PC-3 (cell line): ENCODE measurements around the gene C14orf119. TPM values are rescaled to one million over a fixed set of nuclear protein-coding genes. Genes with fewer than 3 reads are reported as not detected.

ENCODE experiments used
- ATAC-seq: fragments of 200-7000 bp; cut with Tn5 transposase; 2 replicates; pipeline ENCODE4 v1.9.1; 2020; ENCODE audit warnings: mild to moderate bottlenecking, moderate library complexity
- BruUV-seq: library from RNA; stranded (reverse); fragments of 400-500 nt; replicated peaks from 2 replicates; lab custom pipeline; 2021; lab: Mats Ljungman, UMichigan
- CTCF ChIA-PET: fragments of 300-600 bp; sonication (Branson Sonifier 250); formaldehyde crosslinking; loops from one replicate; lab custom pipeline; 2022; ENCODE audit warnings: antibody characterized with exemption; lab: Charles Lee
- POLR2A ChIA-PET: fragments of 300-600 bp; sonication (Branson Sonifier 250); formaldehyde crosslinking; loops from one replicate; lab custom pipeline; 2022; ENCODE audit warnings: antibody characterized with exemption; ENCODE audit not compliant: unreplicated experiment; lab: Charles Lee
- DNase-seq: peaks from one replicate; pipeline ENCODE4 v3.0.0-alpha.2; 2015
- H2AFZ ChIP-seq: fragments of 300-600 bp; sonication (generic); 2 replicates; pipeline ENCODE4 v1.6.0; 2016; ENCODE audit warnings: antibody characterized with exemption, low read length
- H3F3A ChIP-seq: fragments of 300-600 bp; sonication (generic); one replicate; pipeline ENCODE4 v1.6.0; 2017; ENCODE audit warnings: antibody characterized with exemption, low read length, control low read depth, mild to moderate bottlenecking; ENCODE audit not compliant: unreplicated experiment
- H3K27ac ChIP-seq: fragments of 300-600 bp; sonication (generic); 2 replicates; pipeline ENCODE4 v1.5.1; 2016; ENCODE audit warnings: mild to moderate bottlenecking, low read length
- H3K27me3 ChIP-seq: fragments of 300-600 bp; sonication (generic); 2 replicates; pipeline ENCODE4 v1.6.1; 2016; ENCODE audit warnings: low read length, mixed read lengths
- H3K36me3 ChIP-seq: fragments of 300-600 bp; sonication (generic); 2 replicates; pipeline ENCODE4 v1.6.1; 2016; ENCODE audit warnings: low read depth, mixed run types, low read length, mixed read lengths
- H3K4me1 ChIP-seq: fragments of 300-600 bp; sonication (generic); 2 replicates; pipeline ENCODE4 v1.5.1; 2016; ENCODE audit warnings: low read length; ENCODE audit not compliant: insufficient read depth
- H3K4me2 ChIP-seq: fragments of 300-600 bp; sonication (generic); 2 replicates; pipeline ENCODE4 v1.6.0; 2016; ENCODE audit warnings: low read length
- H3K4me3 ChIP-seq: fragments of 300-600 bp; sonication (generic); 2 replicates; pipeline ENCODE4 v1.5.1; 2016; ENCODE audit warnings: mild to moderate bottlenecking, low read length, mixed read lengths
- H3K79me2 ChIP-seq: fragments of 300-600 bp; sonication (generic); 2 replicates; pipeline ENCODE4 v1.6.1; 2017; ENCODE audit warnings: low read length, mixed read lengths
- H3K9ac ChIP-seq: fragments of 300-600 bp; sonication (generic); 2 replicates; pipeline ENCODE4 v1.6.0; 2016; ENCODE audit warnings: mild to moderate bottlenecking, low read length
- H3K9me2 ChIP-seq: fragments of 300-600 bp; sonication (generic); replicated peaks from 2 replicates; pipeline ENCODE4 v1.6.1; 2016; ENCODE audit warnings: mixed run types, low read length, mixed read lengths
- H3K9me3 ChIP-seq: fragments of 300-600 bp; sonication (generic); 2 replicates; pipeline ENCODE4 v1.6.1; 2016; ENCODE audit warnings: low read length, mixed read lengths
- H4K20me1 ChIP-seq: fragments of 300-600 bp; sonication (generic); 2 replicates; pipeline ENCODE4 v1.6.1; 2016; ENCODE audit warnings: low read length, mixed read lengths
- CTCF ChIP-seq: fragments of 300-600 bp; sonication (generic); conservative IDR thresholded peaks from 2 replicates; pipeline ENCODE4 v1.5.1; 2017; ENCODE audit warnings: antibody characterized with exemption, low read depth, mild to moderate bottlenecking, low read length
- EZH2 ChIP-seq: fragments of 300-600 bp; sonication (generic); IDR thresholded peaks from one replicate; pipeline ENCODE4 v1.6.1; 2017; ENCODE audit warnings: antibody characterized with exemption, mild to moderate bottlenecking, low read length; ENCODE audit not compliant: unreplicated experiment
- EZH2phosphoT487 ChIP-seq: fragments of 300-600 bp; sonication (generic); IDR thresholded peaks from 2 replicates; pipeline ENCODE4 v1.6.1; 2018; ENCODE audit warnings: mild to moderate bottlenecking, antibody characterized with exemption, low read length, borderline replicate concordance
- intact Hi-C: fragments of 100-400 bp; cut with micrococcal nuclease; formaldehyde crosslinking; loops from 2 replicates; pipeline ENCODE4 v1.9.0; 2023
- total RNA-seq: library from RNA; depleted of rRNA; stranded (reverse); fragments of >200 nt; gene quantifications from 2 replicates; pipeline ENCODE4 v1.2.3, GENCODE V29; 2014

Gene C14orf119
- total RNA-seq, 1 experiment from 2014 or later = 49.6 TPM

- ATAC-seq = no peak
- Histone ChIP-seq H3K27ac (no peak overlapping the region), H3K4me3 (no peak overlapping the region), H2AFZ (no peak overlapping the region), H3K4me1 (peaks cover 23% of the 10 kb centered on the region), H3K79me2 (no peaks in the 10 kb centered on the region), H3K9me3 (no peaks in the 10 kb centered on the region), H3K9ac (no peak overlapping the region), H3K27me3 (peaks cover 22% of the 10 kb centered on the region), H3K36me3 (no peaks in the 10 kb centered on the region), H3F3A (no peaks in the 10 kb centered on the region), H4K20me1 (no peaks in the 10 kb centered on the region), H3K4me2 (0 out of 2 replicates have a peak overlapping the region, but pooled peaks have one; percentile 55), H3K9me2 (no peaks in the 10 kb centered on the region)
- ChIA-PET CTCF (no interaction called here), POLR2A (no interaction called here)
- no peak for DNase-seq
- TF ChIP-seq EZH2phosphoT487 (no peak), CTCF (no peak), EZH2 (no peak)
- no TSS peak for BruUV-seq
- intact Hi-C loops = no loop called here
Measured at GRCh38 chr14:23114120-23114458, 18.8 kb downstream of the C14orf119 start.

GRCh38 chr14:23114669-23115038 lies 19.3 kb downstream of the C14orf119 start:
- peak overlapping the region; percentile 55 for H3K4me2 ChIP-seq
- TF ChIP-seq EZH2 (no peak), EZH2phosphoT487 (no peak), CTCF (peak; percentile 32)
- no peaks in the 10 kb centered on the region for H3K9me2 ChIP-seq
- intact Hi-C loops = no loop called here
- peaks cover 23% of the 10 kb centered on the region for H3K4me1 ChIP-seq
- no peaks in the 10 kb centered on the region for H4K20me1 ChIP-seq
- H3K27ac ChIP-seq = peak overlapping the region; percentile 65
- H3K9me3 ChIP-seq = no peaks in the 10 kb centered on the region
- no peaks in the 10 kb centered on the region for H3K36me3 ChIP-seq
- POLR2A ChIA-PET = no interaction called here
- no peak for ATAC-seq
- no peak overlapping the region for H3K4me3 ChIP-seq
- CTCF ChIA-PET = no interaction called here
- H3F3A ChIP-seq = no peaks in the 10 kb centered on the region
- H2AFZ ChIP-seq = no peak overlapping the region
- no peak for DNase-seq
- H3K9ac ChIP-seq = no peak overlapping the region
- BruUV-seq = no TSS peak
- peaks cover 22% of the 10 kb centered on the region for H3K27me3 ChIP-seq
- no peaks in the 10 kb centered on the region for H3K79me2 ChIP-seq

GRCh38 chr14:23115039-23115731 lies 19.9 kb downstream of the C14orf119 start:
- 0 out of 2 replicates have a peak overlapping the region, but pooled peaks have one; percentile 17 for H2AFZ ChIP-seq

More at GRCh38 chr14:23115039-23115731, 19.9 kb downstream of the C14orf119 start:
- Histone ChIP-seq H3K27me3 (peaks cover 20% of the 10 kb centered on the region), H3K9ac (no peak overlapping the region), H3K9me3 (no peaks in the 10 kb centered on the region), H4K20me1 (no peaks in the 10 kb centered on the region), H3K4me2 (peak overlapping the region; percentile 55), H3K27ac (peak overlapping the region; percentile 65), H3K4me1 (peaks cover 23% of the 10 kb centered on the region), H3F3A (no peaks in the 10 kb centered on the region), H3K4me3 (no peak overlapping the region), H3K79me2 (no peaks in the 10 kb centered on the region), H3K9me2 (no peaks in the 10 kb centered on the region), H3K36me3 (no peaks in the 10 kb centered on the region)
- no TSS peak for BruUV-seq
- POLR2A ChIA-PET = no interaction called here
- TF ChIP-seq EZH2 = no peak
- TF ChIP-seq CTCF = no peak
- TF ChIP-seq EZH2phosphoT487 = no peak
- peak; percentile 93 for DNase-seq
- intact Hi-C loops = no loop called here
- peak; percentile 94 for ATAC-seq
- CTCF ChIA-PET = no interaction called here
